SK-N-SH (cell line): Measurements from ENCODE around the gene FRRS1. TPM values are rescaled to one million over a fixed set of nuclear protein-coding genes. Genes with fewer than 3 reads are reported as not detected.

Source experiments
- CTCF ChIA-PET: fragments of 300-600, 350-600 bp; formaldehyde crosslinking; extraction: SDS; loops from one replicate; lab custom pipeline; 2021; lab: Yijun Ruan, JAX
- POLR2A ChIA-PET: fragments of 350-600 bp; sonication (Branson Sonifier 250); formaldehyde crosslinking; extraction: SDS; loops from one replicate; lab custom pipeline; 2020; ENCODE audit warnings: antibody characterized with exemption, inconsistent platforms; lab: Yijun Ruan, JAX
- DNase-seq: peaks from one replicate; pipeline ENCODE4 v3.0.0; 2012
- H2AFZ ChIP-seq: fragments of 200-600 bp; sonication (generic); 2 replicates; pipeline ENCODE4 v1.8.1; 2016; ENCODE audit warnings: antibody characterized with exemption, mild to moderate bottlenecking, low read depth
- H3F3A ChIP-seq: fragments of 200-600 bp; sonication (generic); replicated peaks from 2 replicates; pipeline ENCODE3; 2016; ENCODE audit warnings: antibody characterized with exemption, mild to moderate bottlenecking; ENCODE audit not compliant: insufficient read depth
- H3K27ac ChIP-seq, 2 experiments: fragments of 200-500 bp in 1 of 2; fragments of 200-600 bp in 1 of 2; sonication (Bioruptor generic) in 1 of 2; sonication (generic), shearing (Covaris generic) in 1 of 2; 2 replicates each; pipeline versions ENCODE4 v1.5.1 to v1.6.1; 2014 to 2016; ENCODE audit warnings: low read depth in 2 of 2, inconsistent platforms in 1 of 2, low read length in 1 of 2, mild to moderate bottlenecking in 1 of 2, mixed read lengths in 1 of 2
- H3K27me3 ChIP-seq: fragments of 200-600 bp; sonication (generic), shearing (Covaris generic); 2 replicates; pipeline ENCODE4 v1.6.1; 2016; ENCODE audit warnings: mixed run types; ENCODE audit not compliant: insufficient read depth
- H3K36me3 ChIP-seq, 2 experiments: fragments of 200-500 bp in 1 of 2; fragments of 200-600 bp in 1 of 2; sonication (Bioruptor generic) in 1 of 2; sonication (generic) in 1 of 2; replicated peaks in 1 of 2; 2 replicates each; pipeline versions ENCODE3 to v1.5.1; 2014 to 2016; ENCODE audit warnings: low read length in 1 of 2, mild to moderate bottlenecking in 1 of 2; ENCODE audit not compliant: insufficient read depth in 2 of 2, control insufficient read depth in 1 of 2
- H3K4me1 ChIP-seq, 2 experiments: fragments of 200-500 bp in 1 of 2; fragments of 200-600 bp in 1 of 2; sonication (Bioruptor generic) in 1 of 2; sonication (generic), shearing (Covaris generic) in 1 of 2; 2 replicates each; pipeline versions ENCODE4 v1.5.1 to v1.6.1; 2014 to 2016; ENCODE audit warnings: low read depth in 1 of 2, low read length in 1 of 2, mixed run types in 1 of 2; ENCODE audit not compliant: insufficient read depth in 2 of 2, control insufficient read depth in 1 of 2
- H3K4me2 ChIP-seq: fragments of 200-600 bp; sonication (generic), shearing (Covaris generic); 2 replicates; pipeline ENCODE4 v1.6.1; 2017; ENCODE audit warnings: mixed run types
- H3K4me3 ChIP-seq, 2 experiments: fragments of 200-500 bp in 1 of 2; fragments of 200-600 bp in 1 of 2; sonication (Bioruptor generic) in 1 of 2; sonication (generic), shearing (Covaris generic) in 1 of 2; 2 replicates each; pipeline versions ENCODE4 v1.5.1 to v1.8.1; 2014 to 2016; ENCODE audit warnings: low read depth in 2 of 2, inconsistent platforms in 1 of 2, low read length in 1 of 2, mild to moderate bottlenecking in 1 of 2, mixed read lengths in 1 of 2, moderate library complexity in 1 of 2
- H3K79me2 ChIP-seq: fragments of 200-600 bp; sonication (generic); 2 replicates; pipeline ENCODE4 v1.8.1; 2017; ENCODE audit warnings: mild to moderate bottlenecking; ENCODE audit not compliant: insufficient read depth
- H3K9ac ChIP-seq: fragments of 200-600 bp; sonication (generic); 2 replicates; pipeline ENCODE4 v1.6.1; 2017; ENCODE audit warnings: mixed run types
- H3K9me2 ChIP-seq: fragments of 200-600 bp; sonication (generic); 2 replicates; pipeline ENCODE4 v1.6.1; 2017; ENCODE audit warnings: mixed run types
- H3K9me3 ChIP-seq: fragments of 200-600 bp; sonication (generic); 2 replicates; pipeline ENCODE4 v1.6.1; 2017; ENCODE audit warnings: mixed run types, mild to moderate bottlenecking, moderate library complexity
- H4K20me1 ChIP-seq: fragments of 200-600 bp; sonication (generic); 2 replicates; pipeline ENCODE4 v1.6.1; 2017; ENCODE audit warnings: mild to moderate bottlenecking, mixed run types; ENCODE audit not compliant: insufficient read depth
- CHD2 ChIP-seq: fragments of 150-350 bp; IDR thresholded peaks from 2 replicates; pipeline ENCODE4 v1.6.1; 2018; ENCODE audit warnings: low read length; ENCODE audit not compliant: partially characterized antibody
- CTCF ChIP-seq: fragments of 200-600 bp; sonication (generic); IDR thresholded peaks from 2 replicates; pipeline ENCODE4 v1.6.1; 2017; ENCODE audit warnings: antibody characterized with exemption, mild to moderate bottlenecking, moderate library complexity
- ELF1 ChIP-seq: IDR thresholded peaks from 2 replicates; pipeline ENCODE4 v1.4.0; 2012
- EP300 ChIP-seq, 2 experiments: IDR thresholded peaks; 2 replicates each; pipeline versions ENCODE4 v1.4.0 to v1.6.1; 2012; ENCODE audit warnings: borderline replicate concordance in 1 of 2, low read depth in 1 of 2, low read length in 1 of 2
- EZH2phosphoT487 ChIP-seq: fragments of 200-600 bp; sonication (generic); IDR thresholded peaks from 2 replicates; pipeline ENCODE4 v1.6.1; 2017; ENCODE audit warnings: low read depth, mixed run types, mild to moderate bottlenecking, antibody characterized with exemption, moderate library complexity, borderline replicate concordance
- FOSL2 ChIP-seq: IDR thresholded peaks from 2 replicates; pipeline ENCODE4 v1.4.0; 2012; ENCODE audit warnings: low read depth, mild to moderate bottlenecking, moderate library complexity, borderline replicate concordance
- FOXJ3 ChIP-seq: sonication (generic); formaldehyde crosslinking; IDR thresholded peaks from 2 replicates; pipeline ENCODE4 v1.5.1; 2020; ENCODE audit warnings: mild to moderate bottlenecking, missing genetic modification reagents
- FOXM1 ChIP-seq: IDR thresholded peaks from 2 replicates; pipeline ENCODE4 v1.4.0; 2012; ENCODE audit warnings: low read depth, mild to moderate bottlenecking
- GABPA ChIP-seq: IDR thresholded peaks from 2 replicates; pipeline ENCODE4 v1.4.0; 2012; ENCODE audit warnings: low read depth, mild to moderate bottlenecking
- IRF3 ChIP-seq: fragments of 150-350 bp; IDR thresholded peaks from 2 replicates; pipeline ENCODE4 v1.6.1; 2016; ENCODE audit warnings: mild to moderate bottlenecking, low read depth, low read length
- JUND ChIP-seq: IDR thresholded peaks from 2 replicates; pipeline ENCODE4 v1.4.0; 2012
- NRF1 ChIP-seq: IDR thresholded peaks from 2 replicates; pipeline ENCODE4 v1.6.1; 2012; ENCODE audit warnings: low read depth, mild to moderate bottlenecking, low read length
- PBX3 ChIP-seq: IDR thresholded peaks from 2 replicates; pipeline ENCODE4; 2012
- POLR2AphosphoS5 ChIP-seq: IDR thresholded peaks from 2 replicates; pipeline ENCODE4 v1.6.1; 2012; ENCODE audit warnings: low read depth, low read length
- RAD21 ChIP-seq: IDR thresholded peaks from 2 replicates; pipeline ENCODE4 v1.6.1; 2012; ENCODE audit warnings: mild to moderate bottlenecking, low read length
- RCOR1 ChIP-seq: fragments of 150-350 bp; IDR thresholded peaks from 2 replicates; pipeline ENCODE4 v1.6.1; 2017; ENCODE audit warnings: antibody characterized with exemption, low read length
- REST ChIP-seq: IDR thresholded peaks from 2 replicates; pipeline ENCODE4 v1.6.1; 2012; ENCODE audit warnings: mild to moderate bottlenecking, low read depth, low read length, moderate library complexity
- RFX5 ChIP-seq: IDR thresholded peaks from 2 replicates; pipeline ENCODE4 v1.6.1; 2012; ENCODE audit warnings: mild to moderate bottlenecking, improper control_type of control experiment, low read length
- SMC3 ChIP-seq: IDR thresholded peaks from 2 replicates; pipeline ENCODE4 v1.6.1; 2012; ENCODE audit warnings: low read depth, low read length, improper control_type of control experiment
- TAF1 ChIP-seq: IDR thresholded peaks from 2 replicates; pipeline ENCODE4 v1.6.1; 2012; ENCODE audit warnings: low read depth, mild to moderate bottlenecking, low read length, moderate library complexity, borderline replicate concordance
- TEAD4 ChIP-seq: IDR thresholded peaks from 2 replicates; pipeline ENCODE4 v1.4.0; 2012; ENCODE audit warnings: mild to moderate bottlenecking, borderline replicate concordance; ENCODE audit not compliant: insufficient read depth
- ZBTB33 ChIP-seq: IDR thresholded peaks from 2 replicates; pipeline ENCODE4 v1.4.0; 2012; ENCODE audit warnings: low read depth, borderline replicate concordance
- WGBS: methylation state at CpG from one replicate; pipeline ENCODE4 v1.1.6; 2017; ENCODE audit warnings: low lambda C conversion rate; 5-methylcytosine and 5-hydroxymethylcytosine counted together
- polyA plus RNA-seq, 3 experiments: library from polyadenylated mRNA; depleted of rRNA; stranded (reverse); fragments of >200 nt; gene quantifications; 2 replicates each; pipeline ENCODE4 v1.2.3, GENCODE V29; 2012

FRRS1 gene
- polyA plus RNA-seq, 1 of the 3 experiments (the other 2 are of a cell fraction), result 1.9 TPM

GRCh38 chr1:99707535-99708142, 58.8 kb downstream of the FRRS1 start:
- H2AFZ ChIP-seq, result no peak overlapping the region; the same call in 1 of the 2 replicates
- no peaks in the 10 kb centered on the region for H4K20me1 ChIP-seq
- no peaks in the 10 kb centered on the region for H3K27me3 ChIP-seq
- no peak overlapping the region for H3K4me3 ChIP-seq
- no peak overlapping the region for H3K9ac ChIP-seq
- H3K9me2 ChIP-seq, result no peaks in the 10 kb centered on the region
- H3K27ac ChIP-seq, result no peak overlapping the region
- no peak overlapping the region for H3K4me2 ChIP-seq
- 31% methylated on average over 4 of the region's 4 CpGs for WGBS
- POLR2A ChIA-PET, result no interaction called here
- no peaks in the 10 kb centered on the region; a peak in 3 of 4 replicates for H3K4me1 ChIP-seq
- no peaks in the 10 kb centered on the region for H3K36me3 ChIP-seq
- TF ChIP-seq IRF3, result no peak
- TF ChIP-seq RCOR1, result peak; percentile 23; the same call in 1 of the 2 replicates
- peak; percentile 86 for TF ChIP-seq SMC3
- TF ChIP-seq JUND, result no peak
- no peak for TF ChIP-seq EP300 (IDR thresholded peaks at IDR 0.05; ENCODE audit: borderline replicate concordance in 1 of 2, low read depth in 1 of 2, low read length in 1 of 2)
- TF ChIP-seq POLR2AphosphoS5, result no peak
- no peak for TF ChIP-seq NRF1
- no peak for TF ChIP-seq FOSL2
- TF ChIP-seq REST, result no peak
- TF ChIP-seq FOXM1, result no peak
- no peak for TF ChIP-seq TEAD4
- TF ChIP-seq RAD21, result peak; percentile 100
- TF ChIP-seq GABPA, result no peak
- no peak for TF ChIP-seq ELF1
- TF ChIP-seq ZBTB33, result no peak
- no peak for TF ChIP-seq EZH2phosphoT487
- TF ChIP-seq FOXJ3, result no peak
- TF ChIP-seq CHD2, result no peak
- no peak for TF ChIP-seq PBX3
- peak; percentile 98 for TF ChIP-seq CTCF
- no peak for TF ChIP-seq TAF1
- TF ChIP-seq RFX5, result peak; percentile 31; the same call in 1 of the 2 replicates
- DNase-seq, result peak; percentile 60
- no peaks in the 10 kb centered on the region for H3F3A ChIP-seq
- CTCF ChIA-PET, result interaction anchor here (0.6 to 2.3 kb wide), 26 partner anchors 10 to 1240 kb away, joined by 3 to 14 read pairs (median 4); no protein-coding TSS in a partner anchor
- H3K9me3 ChIP-seq, result no peaks in the 10 kb centered on the region
- no peaks in the 10 kb centered on the region for H3K79me2 ChIP-seq
